Measurements from ENCODE around the gene FBP1. TPM values are rescaled to one million over a fixed set of nuclear protein-coding genes. Genes with fewer than 3 reads are reported as not detected.

The FBP1 gene
- total and polyA plus RNA-seq, 2 donors (not counting 3 experiments of a cell fraction or from before 2014, with no cell fraction given), result 2.5 to 3.8 TPM

GRCh38 chr9:94679587-94679986 lies 40.3 kb upstream of the FBP1 start:
- peaks cover 3 to 4% of the 10 kb centered on the region in 2 experiments for H3K27me3 ChIP-seq (ENCODE audit: control insufficient read depth in 2 of 2, insufficient read depth in 2 of 2, low read length in 2 of 2)
- H3K27ac ChIP-seq (ENCODE audit: insufficient read depth, low read depth, low read length), result no peak overlapping the region
- DNase-seq (ENCODE audit: low read depth, low spot score) (no peak), FAIRE-seq (no peak)
- no peak overlapping the region for H3K4me3 ChIP-seq (replicated peaks in 1 of 3; ENCODE audit: insufficient read depth in 1 of 3, low read depth in 1 of 3, low read length in 3 of 3)
- TF ChIP-seq MYC (IDR thresholded peaks at IDR 0.05; ENCODE audit: low read depth, low read length), result no peak
- TF ChIP-seq CTCF (IDR thresholded peaks at IDR 0.05; ENCODE audit: extremely low read depth in 1 of 2, insufficient read depth in 1 of 2, low read depth in 1 of 2, low read length in 2 of 2), result no peak
- TF ChIP-seq FOS (IDR thresholded peaks at IDR 0.05; ENCODE audit: borderline replicate concordance, insufficient read depth, low read length), result no peak
- TF ChIP-seq POLR2A (IDR thresholded peaks at IDR 0.05; ENCODE audit: low read depth, low read length), result no peak
- no peak for TF ChIP-seq POLR2AphosphoS5 (IDR thresholded peaks at IDR 0.05; ENCODE audit: insufficient read depth, low read depth, low read length)
- TF ChIP-seq GATA2 (IDR thresholded peaks at IDR 0.05; ENCODE audit: insufficient read depth, insufficient read length, low read depth, low read length), result no peak
- TF ChIP-seq JUN (IDR thresholded peaks at IDR 0.05; ENCODE audit: borderline replicate concordance, insufficient read depth, insufficient read length, low read depth), result no peak
- no peak for TF ChIP-seq MAX (IDR thresholded peaks at IDR 0.05; ENCODE audit: insufficient read depth, insufficient read length)
- no peaks in the 10 kb centered on the region for H3K9me1 ChIP-seq (replicated peaks; ENCODE audit: control insufficient read depth, extremely low read depth, insufficient read depth, low read length)
- H3K9ac ChIP-seq (replicated peaks; ENCODE audit: extremely low read depth, insufficient read depth, low read length), result no peak overlapping the region
- no peaks in the 10 kb centered on the region for H3K9me3 ChIP-seq (replicated peaks; ENCODE audit: control insufficient read depth, insufficient read depth, low read length)
- no peaks in the 10 kb centered on the region for H3K36me3 ChIP-seq (ENCODE audit: control insufficient read depth in 2 of 2, extremely low read depth in 1 of 2, insufficient read depth in 2 of 2, low read length in 2 of 2)
- no peaks in the 10 kb centered on the region for H4K20me1 ChIP-seq (replicated peaks; ENCODE audit: control insufficient read depth, extremely low read depth, insufficient read depth, low read length)
- intact Hi-C loops (cut with micrococcal nuclease) (no loop called here), dilution Hi-C loops (cut with MboI; ENCODE audit: extremely low pct_ligation_motif_present, low sequenced_read_pairs) (no loop called here)
- H3K4me2 ChIP-seq (ENCODE audit: insufficient read depth, low read length), result no peak overlapping the region
- no peaks in the 10 kb centered on the region for H3K4me1 ChIP-seq (ENCODE audit: control insufficient read depth, extremely low read depth, insufficient read depth, low read length)
- ChIA-PET POLR2A (no interaction called here), CTCF (interaction anchor here (1.5 to 11.8 kb wide), 10 partner anchors 11 to 1638 kb away, joined by 3 to 707 read pairs (median 9); no protein-coding TSS in a partner anchor)
- BruUV-seq (replicated peaks), result no TSS peak
- H2AFZ ChIP-seq (ENCODE audit: low read depth, low read length), result no peak overlapping the region
- no peaks in the 10 kb centered on the region for H3K79me2 ChIP-seq (ENCODE audit: control insufficient read depth, insufficient read depth, low read length)
